ENCODE measurements around the gene PCDH9.

Gene PCDH9

DNA sequence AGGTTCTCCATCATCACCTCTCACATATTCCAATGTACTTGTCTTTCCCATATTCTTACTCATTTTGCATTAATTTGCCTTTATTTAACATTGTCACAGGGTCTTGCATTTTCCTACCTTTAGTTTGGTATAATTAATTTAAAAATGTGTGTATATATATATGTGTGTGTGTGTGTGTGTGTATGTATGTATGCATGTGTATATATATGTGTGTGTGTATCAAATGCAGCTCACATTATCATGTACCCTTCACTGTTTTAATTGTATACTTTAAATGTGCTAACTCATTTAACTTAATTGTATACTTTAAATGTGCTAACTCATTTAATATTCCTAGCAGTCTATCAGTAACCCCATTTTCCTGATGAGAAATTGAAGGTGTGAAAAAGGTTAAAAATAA is 104.5 kb downstream of the PCDH9 start:
- TF ChIP-seq TAF1 (IDR thresholded peaks at IDR 0.05; ENCODE audit: borderline replicate concordance, insufficient read depth, low read length), result no peak
- no peak for TF ChIP-seq FOXP2 (optimal IDR thresholded peaks at IDR 0.05; ENCODE audit: borderline replicate concordance, extremely low read depth, extremely low read length, insufficient read depth)
- no peak for TF ChIP-seq POLR2AphosphoS5 (IDR thresholded peaks at IDR 0.05; ENCODE audit: low read depth, low read length)
- no peak for TF ChIP-seq SIN3A (IDR thresholded peaks at IDR 0.05; ENCODE audit: borderline replicate concordance, insufficient read depth, low read length)
- TF ChIP-seq, protein P1, sequence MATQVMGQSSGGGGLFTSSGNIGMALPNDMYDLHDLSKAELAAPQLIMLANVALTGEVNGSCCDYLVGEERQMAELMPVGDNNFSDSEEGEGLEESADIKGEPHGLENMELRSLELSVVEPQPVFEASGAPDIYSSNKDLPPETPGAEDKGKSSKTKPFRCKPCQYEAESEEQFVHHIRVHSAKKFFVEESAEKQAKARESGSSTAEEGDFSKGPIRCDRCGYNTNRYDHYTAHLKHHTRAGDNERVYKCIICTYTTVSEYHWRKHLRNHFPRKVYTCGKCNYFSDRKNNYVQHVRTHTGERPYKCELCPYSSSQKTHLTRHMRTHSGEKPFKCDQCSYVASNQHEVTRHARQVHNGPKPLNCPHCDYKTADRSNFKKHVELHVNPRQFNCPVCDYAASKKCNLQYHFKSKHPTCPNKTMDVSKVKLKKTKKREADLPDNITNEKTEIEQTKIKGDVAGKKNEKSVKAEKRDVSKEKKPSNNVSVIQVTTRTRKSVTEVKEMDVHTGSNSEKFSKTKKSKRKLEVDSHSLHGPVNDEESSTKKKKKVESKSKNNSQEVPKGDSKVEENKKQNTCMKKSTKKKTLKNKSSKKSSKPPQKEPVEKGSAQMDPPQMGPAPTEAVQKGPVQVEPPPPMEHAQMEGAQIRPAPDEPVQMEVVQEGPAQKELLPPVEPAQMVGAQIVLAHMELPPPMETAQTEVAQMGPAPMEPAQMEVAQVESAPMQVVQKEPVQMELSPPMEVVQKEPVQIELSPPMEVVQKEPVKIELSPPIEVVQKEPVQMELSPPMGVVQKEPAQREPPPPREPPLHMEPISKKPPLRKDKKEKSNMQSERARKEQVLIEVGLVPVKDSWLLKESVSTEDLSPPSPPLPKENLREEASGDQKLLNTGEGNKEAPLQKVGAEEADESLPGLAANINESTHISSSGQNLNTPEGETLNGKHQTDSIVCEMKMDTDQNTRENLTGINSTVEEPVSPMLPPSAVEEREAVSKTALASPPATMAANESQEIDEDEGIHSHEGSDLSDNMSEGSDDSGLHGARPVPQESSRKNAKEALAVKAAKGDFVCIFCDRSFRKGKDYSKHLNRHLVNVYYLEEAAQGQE (IDR thresholded peaks at IDR 0.05; ENCODE audit: insufficient read depth in 1 of 2, low read depth in 2 of 2, low read length in 2 of 2), result no peak

GRCh38 chr13:67123165-67123564 is 107.0 kb downstream of the PCDH9 start:
- no peak for TF ChIP-seq SIN3A (IDR thresholded peaks at IDR 0.05; ENCODE audit: borderline replicate concordance, insufficient read depth, low read length)

GRCh38 chr13:67122251-67122650 is 107.9 kb downstream of the PCDH9 start:
- no peak for TF ChIP-seq POLR2AphosphoS5 (IDR thresholded peaks at IDR 0.05; ENCODE audit: low read depth, low read length)
- no peak for TF ChIP-seq SIN3A (IDR thresholded peaks at IDR 0.05; ENCODE audit: borderline replicate concordance, insufficient read depth, low read length)
- TF ChIP-seq, protein P1 (IDR thresholded peaks at IDR 0.05; ENCODE audit: insufficient read depth in 1 of 2, low read depth in 2 of 2, low read length in 2 of 2), result no peak
- no peak for TF ChIP-seq TAF1 (IDR thresholded peaks at IDR 0.05; ENCODE audit: borderline replicate concordance, insufficient read depth, low read length)
- no peak for TF ChIP-seq FOXP2 (optimal IDR thresholded peaks at IDR 0.05; ENCODE audit: borderline replicate concordance, extremely low read depth, extremely low read length, insufficient read depth)

GRCh38 chr13:67120872-67121531 is 109.1 kb downstream of the PCDH9 start:
- TF ChIP-seq POLR2AphosphoS5 (IDR thresholded peaks at IDR 0.05; ENCODE audit: low read depth, low read length) (no peak), SIN3A (IDR thresholded peaks at IDR 0.05; ENCODE audit: borderline replicate concordance, insufficient read depth, low read length) (no peak), TAF1 (IDR thresholded peaks at IDR 0.05; ENCODE audit: borderline replicate concordance, insufficient read depth, low read length) (no peak)
- TF ChIP-seq, protein P1 (IDR thresholded peaks at IDR 0.05; ENCODE audit: insufficient read depth in 1 of 2, low read depth in 2 of 2, low read length in 2 of 2), result no peak

GRCh38 chr13:67119481-67119894 is 110.6 kb downstream of the PCDH9 start:
- TF ChIP-seq, protein P1 (IDR thresholded peaks at IDR 0.05; ENCODE audit: insufficient read depth in 1 of 2, low read depth in 2 of 2, low read length in 2 of 2), result no peak
- TF ChIP-seq TAF1 (IDR thresholded peaks at IDR 0.05; ENCODE audit: borderline replicate concordance, insufficient read depth, low read length), result no peak
- no peak for TF ChIP-seq FOXP2 (optimal IDR thresholded peaks at IDR 0.05; ENCODE audit: borderline replicate concordance, extremely low read depth, extremely low read length, insufficient read depth)
- TF ChIP-seq SIN3A (IDR thresholded peaks at IDR 0.05; ENCODE audit: borderline replicate concordance, insufficient read depth, low read length), result no peak; the same call in 1 of the 2 replicates
- no peak for TF ChIP-seq POLR2AphosphoS5 (IDR thresholded peaks at IDR 0.05; ENCODE audit: low read depth, low read length)
